ENCODE measurements around the gene C2orf92. TPM values are rescaled to one million over a fixed set of nuclear protein-coding genes. Genes with fewer than 3 reads are reported as not detected.

C2orf92 gene
- total RNA-seq, 1 donor from 2014 or later, result 1.7 TPM

- no peak for ATAC-seq
Observed at GRCh38 chr2:97747285-97747684, 77.8 kb downstream of the C2orf92 start.

DNA sequence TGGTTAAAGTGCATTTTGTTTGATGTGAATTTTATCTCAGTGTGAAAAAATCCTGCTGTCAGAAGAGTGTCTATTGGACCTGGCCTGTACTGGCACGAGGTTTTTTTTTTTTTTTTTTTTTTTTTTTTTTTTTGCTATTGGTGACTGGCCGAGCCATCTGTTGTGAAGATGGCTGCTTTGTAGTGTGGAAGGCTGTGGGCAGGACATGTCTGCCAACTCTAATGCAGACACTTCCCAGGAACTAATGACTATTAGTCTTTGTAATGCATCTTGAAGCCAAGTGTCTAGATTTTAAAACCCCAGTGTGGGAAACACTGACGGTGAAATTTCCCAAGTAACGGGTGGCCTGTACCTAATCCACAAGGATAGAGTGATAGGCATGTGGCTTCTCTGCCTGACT lies 78.2 kb downstream of the C2orf92 start:
- no peak for ATAC-seq

- ATAC-seq, result no peak
Observed at GRCh38 chr2:97749581-97749980, 80.1 kb downstream of the C2orf92 start.

GRCh38 chr2:97750017-97750416 lies 80.5 kb downstream of the C2orf92 start:
- ATAC-seq, result no peak

DNA sequence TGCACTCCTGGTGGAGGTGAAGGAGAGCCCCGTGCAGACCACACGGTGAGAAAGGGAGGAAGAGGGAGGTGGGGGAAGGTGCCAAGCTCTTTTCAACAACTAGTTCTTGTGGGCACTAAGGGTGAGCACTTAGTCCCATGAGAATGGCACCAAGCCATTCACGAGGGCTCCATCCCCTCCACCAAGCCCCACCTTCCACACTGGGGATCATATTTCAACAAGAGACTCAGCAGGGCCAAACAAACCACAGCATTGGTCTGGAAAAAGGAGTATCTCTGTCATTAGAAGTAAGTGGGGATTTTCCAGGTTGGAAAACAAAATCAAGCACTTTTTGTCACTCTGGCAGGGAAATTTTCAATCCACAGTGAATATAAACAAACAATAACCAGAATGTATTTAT lies 82.2 kb downstream of the C2orf92 start:
- no peak for ATAC-seq

Other genes starting within 250 kb of the C2orf92 start
- gene ANKRD36B, start 79.8 kb upstream of the C2orf92 start, total RNA-seq, result 5.4 TPM
- 302 TPM for gene COX5B, start 23.7 kb upstream of the C2orf92 start, total RNA-seq
- gene ACTR1B, start 5.7 kb upstream of the C2orf92 start, total RNA-seq, result 40.3 TPM
- gene ZAP70, start 43.9 kb downstream of the C2orf92 start, total RNA-seq, result 0.76 TPM

Data from esophagus mucosa (tissue), 1 donor.